SK-N-MC (cell line): ENCODE measurements around the gene LRTM1.

Experiments
- EZH2 ChIP-seq: fragments of 200-600 bp; sonication (generic); IDR thresholded peaks from one replicate; pipeline ENCODE4 v1.6.1; 2017; ENCODE audit warnings: antibody characterized with exemption
- POLR2AphosphoS5 ChIP-seq: IDR thresholded peaks from 2 replicates; pipeline ENCODE4 v1.6.1; 2012; ENCODE audit warnings: mild to moderate bottlenecking, low read depth, low read length, borderline replicate concordance

DNA sequence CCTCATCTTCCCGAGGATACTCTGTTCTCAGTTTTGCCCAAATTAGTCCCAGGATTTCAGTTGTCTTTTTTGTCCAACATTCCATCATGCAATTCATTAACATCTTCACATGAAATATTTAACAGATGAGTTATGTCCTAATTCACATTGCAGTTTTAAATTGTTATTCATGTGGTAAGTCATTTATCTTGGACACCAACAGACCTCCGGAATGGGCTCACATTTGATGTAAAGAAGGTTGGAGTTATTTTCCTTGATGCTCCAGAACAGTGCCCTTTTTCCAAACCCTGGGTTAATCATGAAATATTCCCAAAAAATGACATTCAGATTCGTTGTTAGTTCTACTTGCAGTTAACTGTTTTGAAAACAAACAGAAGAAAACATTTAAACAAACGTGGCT is 32.8 kb upstream of the LRTM1 start:
- TF ChIP-seq POLR2AphosphoS5 (no peak), EZH2 (no peak)
